OCI-LY7 (cell line): ENCODE data around the gene SUV39H2.

Source experiments
- EZH2phosphoT487 ChIP-seq: fragments of 200-600 bp; sonication (generic); IDR thresholded peaks from 2 replicates; pipeline ENCODE4 v1.6.1; 2018; ENCODE audit warnings: low read depth, borderline replicate concordance, mild to moderate bottlenecking, mixed run types, antibody characterized with exemption, low read length, moderate library complexity, mixed read lengths
- TF ChIP-seq, protein P1 (sequence below): fragments of 200-600 bp; sonication (generic); conservative IDR thresholded peaks from 2 replicates; pipeline ENCODE4 v1.5.1; 2014; ENCODE audit warnings: mild to moderate bottlenecking, antibody characterized with exemption, low read length, moderate library complexity, mixed read lengths

- TF ChIP-seq, protein P1, sequence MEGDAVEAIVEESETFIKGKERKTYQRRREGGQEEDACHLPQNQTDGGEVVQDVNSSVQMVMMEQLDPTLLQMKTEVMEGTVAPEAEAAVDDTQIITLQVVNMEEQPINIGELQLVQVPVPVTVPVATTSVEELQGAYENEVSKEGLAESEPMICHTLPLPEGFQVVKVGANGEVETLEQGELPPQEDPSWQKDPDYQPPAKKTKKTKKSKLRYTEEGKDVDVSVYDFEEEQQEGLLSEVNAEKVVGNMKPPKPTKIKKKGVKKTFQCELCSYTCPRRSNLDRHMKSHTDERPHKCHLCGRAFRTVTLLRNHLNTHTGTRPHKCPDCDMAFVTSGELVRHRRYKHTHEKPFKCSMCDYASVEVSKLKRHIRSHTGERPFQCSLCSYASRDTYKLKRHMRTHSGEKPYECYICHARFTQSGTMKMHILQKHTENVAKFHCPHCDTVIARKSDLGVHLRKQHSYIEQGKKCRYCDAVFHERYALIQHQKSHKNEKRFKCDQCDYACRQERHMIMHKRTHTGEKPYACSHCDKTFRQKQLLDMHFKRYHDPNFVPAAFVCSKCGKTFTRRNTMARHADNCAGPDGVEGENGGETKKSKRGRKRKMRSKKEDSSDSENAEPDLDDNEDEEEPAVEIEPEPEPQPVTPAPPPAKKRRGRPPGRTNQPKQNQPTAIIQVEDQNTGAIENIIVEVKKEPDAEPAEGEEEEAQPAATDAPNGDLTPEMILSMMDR, result no peak
- TF ChIP-seq EZH2phosphoT487, result no peak
Measured at GRCh38 chr10:14880229-14880628, 1.6 kb downstream of the SUV39H2 start.
